GM21723 (cell line): Measurements from ENCODE around the gene LRRC27.
"Not testable (repeated sequence)": the region's sequence is repeated elsewhere in the genome, so short reads cannot be mapped to it uniquely, and the experiment has no call there.

Experiments used
- ATAC-seq: cut with Tn5 transposase; IDR thresholded peaks from one replicate; pipeline ENCODE4 v1.9.1; 2021; ENCODE audit warnings: mild to moderate bottlenecking, moderate library complexity; ENCODE audit not compliant: unreplicated experiment

LRRC27 gene

GRCh38 chr10:132335189-132336063, 3.4 kb downstream of the LRRC27 start:
- peak; percentile 58 for ATAC-seq

GRCh38 chr10:132336064-132336746, 4.2 kb downstream of the LRRC27 start:
- ATAC-seq: no peak

GRCh38 chr10:132336919-132337407, 5.0 kb downstream of the LRRC27 start:
- no peak for ATAC-seq

GRCh38 chr10:132337854-132338253, 5.9 kb downstream of the LRRC27 start:
- not testable (repeated sequence) for ATAC-seq

- no peak for ATAC-seq
Observed at GRCh38 chr10:132338876-132339275, 6.9 kb downstream of the LRRC27 start.

- no peak for ATAC-seq
Observed at GRCh38 chr10:132339276-132339675, 7.3 kb downstream of the LRRC27 start.

- ATAC-seq: no peak
Observed at GRCh38 chr10:132341017-132341416, 9.0 kb downstream of the LRRC27 start.

GRCh38 chr10:132341781-132342180, 9.8 kb downstream of the LRRC27 start:
- no peak for ATAC-seq

GRCh38 chr10:132342553-132342952, 10.6 kb downstream of the LRRC27 start:
- no peak for ATAC-seq

- no peak for ATAC-seq
Observed at GRCh38 chr10:132344386-132344785, 12.4 kb downstream of the LRRC27 start.

GRCh38 chr10:132345345-132345744, 13.4 kb downstream of the LRRC27 start:
- ATAC-seq: no peak

- ATAC-seq: no peak
Observed at GRCh38 chr10:132346806-132347205, 14.8 kb downstream of the LRRC27 start.

- no peak for ATAC-seq
Observed at GRCh38 chr10:132347211-132347930, 15.4 kb downstream of the LRRC27 start.

GRCh38 chr10:132347931-132348267, 15.9 kb downstream of the LRRC27 start:
- ATAC-seq: no peak

GRCh38 chr10:132349766-132350165, 17.8 kb downstream of the LRRC27 start:
- no peak for ATAC-seq

- ATAC-seq: no peak
Observed at GRCh38 chr10:132350391-132350790, 18.4 kb downstream of the LRRC27 start.

GRCh38 chr10:132350946-132351345, 19.0 kb downstream of the LRRC27 start:
- no peak for ATAC-seq

GRCh38 chr10:132351611-132352010, 19.6 kb downstream of the LRRC27 start:
- ATAC-seq: no peak

- not testable (repeated sequence) for ATAC-seq
Observed at GRCh38 chr10:132352462-132353308, 20.7 kb downstream of the LRRC27 start.
